GM21576 (cell line): Measurements from ENCODE around the gene NFXL1.

Experiments used
- ATAC-seq: cut with Tn5 transposase; IDR thresholded peaks from one replicate; pipeline ENCODE4 v1.9.1; 2021; ENCODE audit warnings: mild to moderate bottlenecking, moderate library complexity; ENCODE audit not compliant: unreplicated experiment

The NFXL1 gene

DNA sequence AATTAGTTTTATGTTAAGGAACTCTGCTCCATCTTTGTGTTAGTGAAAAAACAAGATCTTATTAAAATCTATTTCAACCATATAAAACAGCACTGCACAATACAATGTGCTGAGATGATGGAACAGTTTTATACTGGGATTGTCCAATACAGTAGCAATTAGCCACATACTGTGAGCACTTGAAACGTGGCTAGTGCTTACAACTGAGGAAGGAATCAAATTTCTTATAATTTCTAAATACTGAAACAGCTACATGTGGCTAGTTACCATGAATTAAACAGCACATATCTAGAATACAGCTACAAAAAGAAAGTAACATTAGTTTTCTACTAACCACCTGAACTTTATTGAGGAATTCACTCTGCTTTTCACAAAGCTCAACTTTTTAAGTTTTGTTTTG is 14.7 kb downstream of the NFXL1 start:
- ATAC-seq = no peak

DNA sequence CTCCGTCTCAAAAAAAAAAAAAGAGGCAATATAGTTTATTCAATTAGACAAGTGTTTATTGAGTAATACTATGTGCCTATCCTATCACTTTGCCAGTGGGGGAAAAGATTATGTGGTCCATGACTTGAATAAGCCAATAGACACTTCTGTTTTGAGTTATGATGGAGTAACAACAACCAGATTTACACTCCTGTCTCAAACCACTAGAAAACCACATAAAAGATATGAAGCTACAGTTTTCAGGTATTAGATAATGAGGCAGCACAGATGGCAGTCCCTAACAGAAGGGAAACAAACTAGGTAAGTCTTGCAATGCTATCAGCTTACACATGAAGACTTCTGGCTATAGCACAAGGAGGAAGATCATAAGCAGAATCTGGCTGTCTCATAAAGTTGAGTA is 22.5 kb downstream of the NFXL1 start:
- ATAC-seq = no peak

- ATAC-seq = no peak
These were observed 32.2 kb downstream of the NFXL1 start for GRCh38 chr4:47882228-47882627.

- ATAC-seq = no peak
These were observed 34.9 kb downstream of the NFXL1 start for GRCh38 chr4:47879458-47879857.

DNA sequence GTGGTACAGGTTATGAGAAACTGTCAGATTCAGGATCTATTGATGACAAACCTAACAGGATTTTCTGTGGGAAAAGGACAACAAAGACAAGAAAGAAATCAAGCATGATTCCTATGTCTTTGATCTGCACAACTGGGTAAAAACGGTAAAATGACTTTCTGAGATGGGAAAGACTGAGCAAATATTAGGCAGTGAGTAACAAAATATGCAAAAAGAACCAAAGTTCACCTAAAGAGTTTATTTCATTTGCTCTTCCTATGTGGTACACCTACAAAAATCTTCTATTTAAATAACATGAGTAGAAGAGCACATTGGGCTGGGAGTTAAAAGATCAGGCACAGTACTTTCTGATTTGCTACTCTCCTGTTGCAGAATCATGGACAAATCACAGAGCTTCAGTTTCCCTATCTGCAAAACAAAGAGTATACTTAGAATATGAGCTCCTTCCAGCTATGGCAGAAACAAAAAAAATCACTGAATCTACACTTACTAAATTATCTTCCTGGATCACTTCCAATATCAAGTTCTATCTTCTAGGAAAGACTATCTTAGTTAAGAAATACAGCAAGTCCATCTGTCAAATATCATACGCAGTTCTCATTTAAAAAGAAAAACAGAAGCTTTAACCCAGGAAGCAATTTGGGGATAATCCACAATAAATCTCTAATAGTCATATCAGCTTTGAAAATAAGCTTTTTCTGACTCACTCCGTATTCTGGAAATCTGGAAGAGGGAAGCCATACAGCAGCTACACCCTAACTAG is 37.4 kb downstream of the NFXL1 start:
- no peak for ATAC-seq

DNA sequence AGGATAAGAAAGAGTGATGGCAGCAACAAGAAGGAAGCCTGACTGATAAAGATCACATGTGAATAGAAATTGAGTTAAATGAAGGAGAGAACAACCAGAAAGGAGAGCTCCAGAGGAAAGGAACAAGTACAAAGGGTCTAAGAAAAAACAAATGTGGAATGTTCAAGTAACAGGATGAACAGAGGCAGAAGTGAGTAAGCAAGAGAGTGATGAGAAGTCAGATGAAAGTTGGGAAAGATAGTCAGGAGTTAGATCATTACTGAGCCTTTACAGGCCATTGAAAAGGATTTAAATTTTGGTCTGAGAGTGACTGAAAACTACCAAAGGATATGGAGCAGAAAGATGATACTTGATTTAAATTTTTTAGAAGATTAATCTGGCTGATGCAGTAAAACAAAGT is 38.1 kb downstream of the NFXL1 start:
- ATAC-seq = no peak

DNA sequence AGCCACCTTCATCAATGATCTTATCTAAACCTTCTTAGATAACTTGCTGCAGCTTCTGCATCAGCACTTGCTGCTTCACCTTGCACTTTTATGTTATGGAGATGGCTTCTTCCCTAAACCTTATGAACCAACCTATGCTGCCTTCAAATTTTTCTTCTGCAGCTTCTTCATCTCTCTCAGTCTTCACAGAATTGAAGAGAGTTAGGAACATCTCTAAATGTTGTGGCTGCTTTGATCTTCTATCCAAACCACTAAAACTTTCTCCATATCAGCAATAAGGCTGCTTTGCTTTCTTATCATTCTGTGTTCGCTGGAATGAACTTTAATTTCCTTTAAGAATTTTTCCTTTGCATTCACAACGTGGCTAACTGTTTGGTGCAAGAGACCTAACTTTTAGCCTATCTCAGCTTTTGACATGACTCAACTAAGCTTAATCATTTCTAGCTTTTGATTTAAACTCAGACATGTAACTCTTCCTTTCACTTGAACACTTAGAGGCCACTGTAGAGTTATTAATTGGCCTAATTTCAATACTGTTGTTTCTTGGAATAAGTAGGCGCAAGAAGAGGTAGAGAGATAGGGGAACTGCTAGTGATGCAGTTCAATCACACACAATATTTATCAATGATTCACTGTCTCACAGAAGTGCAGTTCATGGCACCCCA is 40.4 kb downstream of the NFXL1 start:
- no peak for ATAC-seq

- no peak for ATAC-seq
These were observed 50.9 kb downstream of the NFXL1 start for GRCh38 chr4:47863486-47863885.

GRCh38 chr4:47862297-47862696 is 52.1 kb downstream of the NFXL1 start:
- ATAC-seq = no peak

GRCh38 chr4:47860305-47860704 is 54.1 kb downstream of the NFXL1 start:
- ATAC-seq = no peak

DNA sequence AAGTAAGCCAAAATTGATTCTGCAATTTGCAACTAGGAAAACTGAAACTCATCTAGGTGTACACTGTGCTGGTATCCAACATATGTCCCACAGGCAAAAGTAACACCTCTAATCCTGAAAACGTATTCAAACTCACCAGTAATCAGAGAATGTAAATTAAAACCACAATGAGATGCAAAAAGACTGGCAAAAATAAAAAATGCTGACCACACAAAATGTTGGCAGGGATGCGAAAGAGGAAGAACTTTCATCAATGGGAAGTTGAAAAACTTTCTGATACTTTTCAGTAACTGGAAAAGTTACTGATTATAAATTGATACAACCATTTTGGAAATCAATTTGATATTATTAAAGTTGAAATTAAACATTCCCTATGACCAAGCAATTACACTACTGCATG is 56.4 kb downstream of the NFXL1 start:
- no peak for ATAC-seq

- ATAC-seq = no peak
These were observed 57.7 kb downstream of the NFXL1 start for GRCh38 chr4:47856713-47857112.

GRCh38 chr4:47855350-47855749 is 59.0 kb downstream of the NFXL1 start:
- no peak for ATAC-seq

GRCh38 chr4:47852136-47852535 is 62.2 kb downstream of the NFXL1 start:
- no peak for ATAC-seq

- ATAC-seq = no peak
These were observed 64.9 kb downstream of the NFXL1 start for GRCh38 chr4:47849466-47849865.

DNA sequence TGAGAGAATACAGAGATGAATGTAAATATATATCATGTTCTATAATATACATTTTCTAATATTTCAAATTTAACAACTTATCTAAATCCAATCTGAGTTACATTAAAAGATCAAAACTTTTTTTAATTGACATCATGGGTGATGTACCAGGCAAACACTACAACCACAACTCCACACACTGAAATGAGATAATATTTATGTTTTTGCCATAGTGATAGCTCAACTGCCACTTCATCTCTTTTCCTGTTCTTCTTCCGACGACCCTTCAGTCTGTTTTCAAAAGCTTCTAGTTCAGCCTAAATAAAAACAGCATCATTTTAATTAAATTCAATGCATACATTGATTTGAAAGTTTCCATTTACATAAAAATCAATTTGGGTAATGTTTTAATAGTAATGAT is 66.3 kb downstream of the NFXL1 start:
- no peak for ATAC-seq

- no peak for ATAC-seq
These were observed 71.4 kb downstream of the NFXL1 start for GRCh38 chr4:47842985-47843384.

- no peak for ATAC-seq
These were observed 74.1 kb downstream of the NFXL1 start for GRCh38 chr4:47840291-47840690.

DNA sequence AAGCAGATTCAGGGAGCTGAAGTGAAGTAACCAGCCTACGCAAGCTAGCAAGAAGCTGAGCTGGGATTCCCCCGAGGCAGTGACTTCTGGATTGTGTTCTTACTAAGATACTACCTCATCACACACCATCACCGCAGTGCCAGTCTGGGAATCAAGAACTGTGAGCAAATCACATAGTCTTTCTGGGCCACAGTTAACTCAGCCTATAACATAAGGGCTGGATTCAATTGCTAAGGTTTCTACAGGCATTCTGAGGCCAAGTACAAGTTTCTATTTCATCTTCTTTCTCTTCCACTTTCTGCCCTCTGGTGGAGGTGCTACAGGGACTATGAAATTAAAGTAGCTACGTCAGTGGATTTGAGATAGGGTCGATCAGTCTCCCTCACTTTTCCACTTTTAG is 75.1 kb downstream of the NFXL1 start:
- peak; percentile 69 for ATAC-seq

- no peak for ATAC-seq
These were observed 75.9 kb downstream of the NFXL1 start for GRCh38 chr4:47838445-47838844.

DNA sequence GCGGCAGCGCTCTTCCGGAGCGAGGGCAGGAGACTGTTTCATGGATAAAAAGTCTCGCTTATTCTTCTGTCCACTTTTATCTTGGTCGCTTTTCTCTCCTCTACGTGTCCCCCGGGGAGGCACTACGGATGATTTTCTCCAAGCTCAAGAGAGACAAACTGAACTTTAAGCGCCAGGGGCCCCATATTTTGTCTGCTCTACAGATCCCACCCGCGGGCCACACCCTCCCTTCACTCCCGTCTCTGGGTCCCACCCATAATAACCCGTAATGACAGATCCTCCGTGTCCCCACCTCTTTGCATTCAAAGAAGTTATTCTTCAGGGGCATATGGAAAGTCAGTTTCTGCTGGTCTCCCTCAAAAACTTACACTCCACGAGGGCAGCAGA is 76.5 kb downstream of the NFXL1 start, which contains the start of gene CORIN:
CORIN (minus strand) TSS at position 160 of the 387 bp plus-strand sequence; CDS start at position 42, 118 bp downstream.
- ATAC-seq = no peak

DNA sequence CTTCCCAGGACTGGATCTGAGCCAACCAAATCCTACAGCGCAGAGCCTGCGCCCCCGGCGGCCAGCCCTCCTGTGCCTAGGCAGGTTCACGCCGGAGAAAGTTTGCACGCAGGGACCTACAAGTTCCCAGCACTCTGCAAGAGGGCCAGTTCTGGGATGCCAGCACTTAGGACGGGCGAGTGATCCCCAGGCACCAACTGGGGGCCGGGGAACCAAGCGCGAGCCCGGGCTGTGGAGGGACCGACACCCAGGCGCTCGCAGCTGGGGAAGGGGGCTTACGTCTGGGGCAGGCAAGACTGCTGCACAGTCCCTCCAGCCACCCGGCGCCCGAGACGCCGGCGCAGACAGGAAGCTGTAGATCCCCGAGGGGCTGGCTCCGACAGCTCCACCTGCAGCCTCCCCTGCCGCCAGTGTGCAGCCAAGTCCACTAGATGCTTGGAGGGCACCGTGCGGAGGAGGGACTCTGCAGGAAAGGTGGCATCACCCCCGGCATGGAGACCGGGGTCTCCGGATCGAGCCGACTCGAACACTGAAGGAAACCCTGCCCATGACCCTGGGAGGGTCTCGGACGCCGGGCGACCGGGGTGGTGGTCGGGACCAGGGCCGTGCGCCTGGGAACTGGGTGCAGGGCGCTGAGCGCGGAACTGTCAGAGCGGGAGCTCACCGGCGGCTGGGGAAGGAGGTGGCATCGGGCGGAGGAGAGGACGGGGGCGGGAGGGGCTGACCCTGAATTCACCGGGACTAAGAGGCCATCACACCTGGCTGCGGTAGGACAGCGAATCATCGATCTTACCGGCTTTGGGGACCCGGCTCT is 77.1 kb downstream of the NFXL1 start:
- peak; percentile 52 for ATAC-seq
